Inflammatory macrophage (primary cell): ENCODE measurements around the gene SAAL1.
"Not testable (repeated sequence)": the region's sequence is repeated elsewhere in the genome, so short reads cannot be mapped to it uniquely, and the experiment has no call there.

Experiments
- DNase-seq, 2 donors: peaks; one replicate each; pipeline ENCODE4 v3.0.0-alpha.2; 2020 to 2022
- total RNA-seq, 18 experiments: gene quantifications; one replicate each; lab custom pipeline; 2026; ENCODE audit warnings: mixed read lengths in 6 of 18, inconsistent platforms in 2 of 18; lab: John Stamatoyannopoulos, UW

SAAL1 gene, protein sequence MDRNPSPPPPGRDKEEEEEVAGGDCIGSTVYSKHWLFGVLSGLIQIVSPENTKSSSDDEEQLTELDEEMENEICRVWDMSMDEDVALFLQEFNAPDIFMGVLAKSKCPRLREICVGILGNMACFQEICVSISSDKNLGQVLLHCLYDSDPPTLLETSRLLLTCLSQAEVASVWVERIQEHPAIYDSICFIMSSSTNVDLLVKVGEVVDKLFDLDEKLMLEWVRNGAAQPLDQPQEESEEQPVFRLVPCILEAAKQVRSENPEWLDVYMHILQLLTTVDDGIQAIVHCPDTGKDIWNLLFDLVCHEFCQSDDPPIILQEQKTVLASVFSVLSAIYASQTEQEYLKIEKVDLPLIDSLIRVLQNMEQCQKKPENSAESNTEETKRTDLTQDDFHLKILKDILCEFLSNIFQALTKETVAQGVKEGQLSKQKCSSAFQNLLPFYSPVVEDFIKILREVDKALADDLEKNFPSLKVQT
- total RNA-seq: 2.9 to 16.8 (median 13.2) reads per million in 18 experiments

GRCh38 chr11:18105802-18106574 lies at the start of gene SAAL1:
Gene SAAL1, minus strand, starts transcription at chr11:18106082. Its CDS starts 41 bp downstream, at chr11:18106041.
- DNase-seq: peak; percentile 81 to 87

DNA sequence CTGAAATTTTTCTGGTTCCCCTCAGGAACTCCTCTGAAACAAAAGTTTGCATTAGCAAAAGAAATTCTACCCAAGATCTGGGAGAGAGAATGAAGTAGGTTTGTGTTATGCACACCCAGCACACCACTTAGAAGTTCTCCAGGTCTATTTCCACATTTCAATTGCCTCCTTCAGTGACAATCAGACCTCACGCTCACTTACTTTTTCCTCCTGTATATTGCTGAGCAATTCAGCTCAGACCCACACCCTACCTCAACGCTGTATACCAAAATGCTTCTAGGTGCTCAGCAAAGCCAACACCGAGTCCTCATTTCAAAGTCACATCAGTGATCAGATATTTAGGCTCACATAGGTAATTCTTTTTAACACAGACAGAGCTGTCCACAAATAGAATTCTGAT lies 45.7 kb upstream of the SAAL1 start:
- DNase-seq: no peak

GRCh38 chr11:18145837-18146236 lies 40.0 kb upstream of the SAAL1 start:
- no peak for DNase-seq

DNA sequence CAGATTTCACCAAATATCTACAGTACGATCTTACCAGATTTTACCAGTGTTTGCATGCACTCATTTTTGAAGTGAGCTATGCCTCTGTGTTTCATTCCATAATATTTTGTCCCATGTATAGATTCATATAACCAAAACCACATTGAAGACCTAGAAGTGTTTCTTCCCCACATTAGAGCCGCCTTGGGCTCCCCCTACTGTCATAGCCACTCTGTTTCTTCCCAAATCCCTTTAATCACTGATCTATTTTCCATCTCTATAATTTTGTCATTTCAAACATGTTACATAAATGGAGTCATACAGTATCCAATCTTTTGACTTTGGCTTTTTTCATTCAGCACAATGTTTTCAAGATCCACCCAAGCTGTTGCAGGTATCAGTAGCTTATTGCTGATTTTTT lies 39.1 kb upstream of the SAAL1 start:
- no peak for DNase-seq

- DNase-seq: no peak
These were observed 38.4 kb upstream of the SAAL1 start for GRCh38 chr11:18144243-18144642.

DNA sequence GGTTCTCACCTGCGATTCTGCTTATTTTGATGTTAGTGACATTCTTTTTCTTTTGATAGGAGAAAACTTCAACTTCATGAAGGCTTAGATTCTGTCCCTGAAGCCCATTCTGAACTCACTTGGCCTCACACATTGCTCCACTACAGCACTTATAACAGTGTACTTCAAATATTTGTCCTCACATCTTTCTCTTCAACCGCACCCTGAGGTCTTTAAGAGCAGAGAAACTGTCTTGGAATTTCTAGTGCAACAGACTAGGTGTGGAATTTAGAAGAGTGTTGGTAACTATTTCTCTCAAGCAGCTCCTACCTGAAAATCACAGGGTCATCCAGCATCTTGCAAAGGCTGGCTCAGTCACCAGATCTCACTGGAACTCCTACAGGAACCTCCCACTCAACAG lies 34.3 kb upstream of the SAAL1 start:
- DNase-seq: no peak

DNA sequence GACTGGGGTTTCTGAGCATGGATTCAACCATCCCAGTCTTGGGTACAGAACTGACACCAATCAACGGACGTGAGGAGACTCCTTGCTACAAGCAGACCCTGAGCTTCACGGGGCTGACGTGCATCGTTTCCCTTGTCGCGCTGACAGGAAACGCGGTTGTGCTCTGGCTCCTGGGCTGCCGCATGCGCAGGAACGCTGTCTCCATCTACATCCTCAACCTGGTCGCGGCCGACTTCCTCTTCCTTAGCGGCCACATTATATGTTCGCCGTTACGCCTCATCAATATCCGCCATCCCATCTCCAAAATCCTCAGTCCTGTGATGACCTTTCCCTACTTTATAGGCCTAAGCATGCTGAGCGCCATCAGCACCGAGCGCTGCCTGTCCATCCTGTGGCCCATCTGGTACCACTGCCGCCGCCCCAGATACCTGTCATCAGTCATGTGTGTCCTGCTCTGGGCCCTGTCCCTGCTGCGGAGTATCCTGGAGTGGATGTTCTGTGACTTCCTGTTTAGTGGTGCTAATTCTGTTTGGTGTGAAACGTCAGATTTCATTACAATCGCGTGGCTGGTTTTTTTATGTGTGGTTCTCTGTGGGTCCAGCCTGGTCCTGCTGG lies 31.4 kb upstream of the SAAL1 start:
- DNase-seq: no peak

DNA sequence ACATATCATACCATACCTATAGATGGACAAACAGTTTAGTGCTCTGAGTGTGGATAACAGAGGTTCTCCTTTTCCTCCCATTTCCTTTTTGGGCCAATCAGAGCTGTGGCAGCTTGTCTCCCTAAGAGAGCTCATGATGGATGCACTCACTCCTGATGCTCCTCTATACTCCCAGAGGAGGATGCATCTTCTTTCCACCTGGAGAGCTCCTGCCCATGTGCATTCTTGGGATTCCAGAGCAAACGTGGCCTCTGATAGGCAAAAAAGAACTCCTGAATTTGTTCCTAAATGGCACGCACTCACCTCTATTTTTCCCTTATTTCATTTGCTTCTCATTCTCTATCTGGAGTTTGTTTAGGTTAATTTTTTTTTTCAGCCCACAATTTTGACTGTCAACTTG lies 29.4 kb upstream of the SAAL1 start:
- no peak for DNase-seq

- no peak for DNase-seq
These were observed 26.5 kb upstream of the SAAL1 start, which contains the start of gene MRGPRX3 for GRCh38 chr11:18132341-18132740. Gene MRGPRX3, plus strand, starts transcription at chr11:18132571. Its CDS starts 4,632 bp downstream, at chr11:18137203.

- DNase-seq: not testable (repeated sequence)
These were observed 25.2 kb upstream of the SAAL1 start for GRCh38 chr11:18131115-18131514.

DNA sequence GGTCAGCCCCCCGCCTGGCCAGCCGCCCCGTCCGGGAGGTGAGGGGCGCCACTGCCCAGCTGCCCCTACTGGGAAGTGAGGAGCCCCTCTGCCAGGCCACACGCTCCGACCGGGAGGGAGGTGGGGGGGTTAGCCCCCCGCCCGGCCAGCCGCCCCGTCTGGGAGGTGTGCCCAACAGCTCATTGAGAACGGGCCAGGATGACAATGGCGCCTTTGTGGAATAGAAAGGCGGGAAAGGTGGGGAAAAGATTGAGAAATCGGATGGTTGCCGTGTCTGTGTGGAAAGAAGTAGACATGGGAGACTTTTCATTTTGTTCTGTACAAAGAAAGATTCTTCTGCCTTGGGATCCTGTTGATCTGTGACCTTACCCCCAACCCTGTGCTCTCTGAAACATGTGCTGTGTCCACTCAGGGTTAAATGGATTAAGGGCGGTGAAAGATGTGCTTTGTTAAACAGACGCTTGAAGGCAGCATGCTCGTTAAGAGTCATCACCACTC lies 15.5 kb upstream of the SAAL1 start:
- not testable (repeated sequence) for DNase-seq

DNA sequence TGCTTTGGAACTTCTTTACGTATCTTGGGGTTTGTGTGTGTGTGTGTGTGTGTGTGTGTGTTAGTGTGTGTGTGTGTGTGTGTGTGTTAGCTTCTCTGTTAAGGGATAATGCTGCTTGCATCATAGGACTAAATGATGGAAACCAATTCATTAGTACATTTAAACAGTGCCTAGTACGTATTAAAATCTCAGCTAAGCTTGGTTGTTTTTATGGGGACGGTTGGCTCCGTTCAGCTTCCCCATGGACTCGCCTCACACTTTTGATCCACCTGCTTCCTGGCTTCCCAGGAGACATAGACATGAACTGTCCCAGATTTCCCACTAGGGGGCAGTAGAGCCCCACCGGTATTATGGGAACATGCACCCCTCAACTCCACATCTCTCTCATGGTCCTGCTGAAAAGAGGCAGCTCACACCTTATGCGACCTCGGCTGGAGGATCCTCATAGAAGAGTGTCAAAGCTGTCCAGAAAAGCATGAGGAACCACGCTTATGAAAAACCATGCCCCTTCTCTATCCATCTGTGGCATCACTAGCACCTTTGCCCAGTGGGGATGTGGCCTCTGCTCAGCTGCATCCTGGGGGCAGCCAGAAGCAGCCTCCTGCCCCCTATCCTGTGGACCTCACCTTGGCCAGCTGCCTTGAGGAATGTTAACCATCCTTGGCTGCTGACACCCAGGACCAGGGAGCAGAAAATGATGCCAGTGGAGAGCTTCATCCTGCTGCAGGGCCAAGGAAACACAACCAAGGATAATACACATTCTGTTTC lies 9.7 kb upstream of the SAAL1 start:
- DNase-seq: peak; percentile 58 to 63

DNA sequence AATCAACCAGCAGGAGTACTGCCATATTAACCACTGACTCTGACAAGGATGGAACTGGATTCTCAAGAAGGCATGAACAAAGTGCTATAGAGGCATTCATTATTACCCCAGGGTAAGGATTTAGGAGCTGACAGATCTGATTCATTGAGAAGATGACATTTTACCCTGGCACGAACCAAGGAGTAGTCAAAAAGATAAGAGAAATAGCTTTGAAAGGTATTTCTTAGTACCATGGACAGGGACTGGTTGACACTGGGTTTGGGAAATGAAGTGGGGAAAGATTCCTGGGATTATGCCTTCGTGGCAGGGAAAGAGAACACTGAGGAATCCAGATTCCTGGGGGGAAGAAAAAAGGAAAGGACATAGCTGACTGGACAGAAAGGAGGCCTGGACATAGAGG lies 5.1 kb upstream of the SAAL1 start:
- no peak for DNase-seq

DNA sequence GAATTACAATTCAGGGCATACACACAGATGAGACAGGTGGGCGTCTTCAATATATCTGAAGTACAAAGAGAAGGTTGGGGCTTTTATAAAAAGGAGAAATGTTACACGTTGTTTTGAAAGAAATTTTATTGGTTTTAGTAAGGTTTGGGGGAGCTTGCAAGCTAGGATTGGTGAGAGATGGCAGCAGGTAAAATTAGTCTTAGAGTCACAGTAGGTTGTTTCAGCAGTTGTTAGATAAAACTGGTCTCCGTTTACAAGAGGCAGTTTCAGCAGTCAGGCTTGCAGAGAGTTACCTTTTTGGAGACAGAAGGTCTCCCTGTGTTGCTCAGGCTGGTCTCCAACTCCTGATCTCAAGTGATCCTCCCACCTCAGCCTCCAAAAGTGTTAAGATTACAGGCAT lies 2.4 kb upstream of the SAAL1 start:
- no peak for DNase-seq

- no peak for DNase-seq
These were observed 806 bp upstream of the SAAL1 start for GRCh38 chr11:18106688-18107087.

GRCh38 chr11:18105086-18105801 lies 638 bp downstream of the SAAL1 start:
- DNase-seq: no peak

DNA sequence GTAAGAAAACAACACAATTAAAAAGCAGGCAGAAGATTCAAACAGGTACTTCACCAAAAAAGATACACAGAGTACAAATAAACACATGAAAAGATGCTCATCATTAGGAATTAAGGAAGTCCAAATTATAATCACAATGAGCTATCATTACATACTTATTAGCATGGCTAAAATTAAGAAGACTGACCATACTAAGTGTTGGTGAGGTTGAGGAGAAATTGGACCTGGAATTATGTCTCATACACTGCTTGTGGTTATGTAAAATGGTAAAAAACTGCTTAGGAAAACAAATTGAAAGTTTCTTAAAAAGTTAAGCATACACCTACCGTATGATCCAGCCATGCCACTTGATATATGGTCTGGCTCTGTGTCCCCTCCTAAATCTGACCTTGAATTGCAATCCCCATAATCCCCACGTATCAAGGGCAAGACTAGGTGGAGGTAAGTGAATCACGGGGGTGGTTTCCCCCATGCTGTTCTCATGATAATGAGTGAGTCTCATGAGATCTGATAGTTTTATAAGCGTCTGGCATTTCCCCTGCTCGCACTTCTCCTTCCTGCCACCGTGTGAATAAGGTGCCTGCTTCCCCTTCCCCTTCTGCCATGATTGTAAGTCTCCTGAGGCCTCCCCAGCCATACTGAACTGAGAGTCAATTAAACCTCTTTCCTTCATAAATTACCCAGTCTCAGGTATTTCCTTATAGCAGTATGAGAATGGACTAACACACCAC lies 4.8 kb downstream of the SAAL1 start:
- peak in 1 of 2 donors; percentile 4 for DNase-seq

- DNase-seq: no peak
These were observed 11.9 kb downstream of the SAAL1 start for GRCh38 chr11:18093959-18094358.

DNA sequence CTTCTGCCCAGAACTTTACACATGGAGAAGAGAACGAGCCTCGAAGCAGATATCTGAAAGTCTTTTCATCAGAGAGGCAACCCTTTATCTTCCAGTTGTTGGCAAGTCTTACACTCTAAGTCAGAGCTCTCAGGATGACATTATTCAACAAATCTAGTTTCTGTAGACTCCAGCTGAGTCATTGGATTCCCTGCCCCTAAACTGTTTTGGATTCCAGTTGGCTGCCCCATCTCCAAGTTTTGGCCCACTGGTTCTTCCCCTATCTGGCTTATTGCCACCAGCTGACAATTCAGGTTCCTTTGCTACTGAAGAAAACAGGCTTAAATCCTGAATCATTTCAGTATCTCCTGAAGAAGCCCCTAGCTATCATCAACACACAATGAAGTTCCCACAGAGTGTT lies 14.2 kb downstream of the SAAL1 start:
- DNase-seq: no peak

DNA sequence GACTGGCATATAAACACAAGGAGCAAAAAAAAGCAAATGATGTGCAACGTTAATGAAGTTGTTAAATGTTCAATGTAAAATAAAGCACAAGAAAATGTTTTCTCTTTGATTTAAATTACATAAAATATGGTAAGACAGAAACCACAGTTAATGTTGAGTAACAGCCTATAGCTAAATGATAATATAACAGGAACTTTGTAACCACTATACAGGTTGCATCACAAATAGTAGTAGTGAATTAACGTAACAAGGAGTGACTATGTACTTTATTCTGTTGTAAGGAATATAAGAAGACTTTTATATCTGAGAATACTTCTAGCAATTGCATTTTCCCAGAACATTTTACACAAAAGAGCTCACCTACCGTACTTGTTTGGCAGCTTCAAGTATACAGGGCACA lies 16.9 kb downstream of the SAAL1 start:
- peak in 1 of 2 donors; percentile 60 for DNase-seq

- DNase-seq: no peak
These were observed 17.5 kb downstream of the SAAL1 start for GRCh38 chr11:18088366-18088765.
